Thyroid gland (tissue), 4 donors: Measurements from ENCODE around the gene SMCHD1.

ENCODE experiments used
- CTCF ChIP-seq, 6 experiments: fragments of 200-600 bp in 3 of 6; fragments of 450-650 bp in 3 of 6; sonication (generic) in 3 of 6; IDR thresholded peaks; one replicate each; pipeline ENCODE4 v1.5.1; 2016 to 2019; ENCODE audit warnings: antibody characterized with exemption in 6 of 6, mild to moderate bottlenecking in 2 of 6, inconsistent platforms in 1 of 6, moderate library complexity in 1 of 6
- POLR2A ChIP-seq, 2 donors: fragments of 450-650 bp; IDR thresholded peaks; one replicate each; pipeline ENCODE4 v1.6.1; 2017; ENCODE audit warnings: antibody characterized with exemption in 2 of 2, mild to moderate bottlenecking in 2 of 2, moderate library complexity in 1 of 2

GRCh38 chr18:2843146-2843545 is 187.6 kb downstream of the SMCHD1 start:
- TF ChIP-seq CTCF (IDR thresholded peaks at IDR 0.05) (no peak), POLR2A (IDR thresholded peaks at IDR 0.05) (no peak)
